Uterus (tissue), 4 donors: Measurements from ENCODE around the gene OGFR. TPM values are rescaled to one million over a fixed set of nuclear protein-coding genes. Genes with fewer than 3 reads are reported as not detected.
A peak's percentile ranks its signal among the peaks of the same experiment; 100 is the strongest.

Source experiments
- DNase-seq, 2 donors: peaks; one replicate each; pipeline ENCODE4 v3.0.0-alpha.2; 2019 to 2020
- H3K27ac ChIP-seq, 2 donors: fragments of 200-600 bp; sonication (generic); 1 replicate in 1 of 2; 2 replicates in 1 of 2; pipeline ENCODE4 v1.5.1; 2016 to 2018
- H3K27me3 ChIP-seq, 2 donors: fragments of 200-600 bp; sonication (generic); one replicate each; pipeline ENCODE4 v1.5.1; 2018 to 2019; ENCODE audit warnings: control low read depth in 1 of 2
- H3K36me3 ChIP-seq, 2 donors: fragments of 200-600 bp; sonication (generic); one replicate each; pipeline ENCODE4 v1.5.1; 2019; ENCODE audit warnings: control low read depth in 1 of 2
- H3K4me1 ChIP-seq, 2 donors: fragments of 200-600 bp; sonication (generic); one replicate each; pipeline ENCODE4 v1.5.1; 2018 to 2019; ENCODE audit warnings: control low read depth in 1 of 2
- H3K4me3 ChIP-seq, 2 donors: fragments of 200-600 bp; sonication (generic); 1 replicate in 1 of 2; 2 replicates in 1 of 2; pipeline ENCODE4 v1.5.1; 2018 to 2019; ENCODE audit warnings: mild to moderate bottlenecking in 1 of 2
- H3K9me3 ChIP-seq, 2 donors: fragments of 200-600 bp; sonication (generic); one replicate each; pipeline ENCODE4 v1.5.1; 2019; ENCODE audit warnings: control low read depth in 1 of 2
- POLR2A ChIP-seq, 2 donors: fragments of 450-650 bp; IDR thresholded peaks; one replicate each; pipeline ENCODE4 v1.6.1; 2016; ENCODE audit warnings: antibody characterized with exemption in 2 of 2, mild to moderate bottlenecking in 1 of 2, moderate library complexity in 1 of 2
- intact Hi-C: fragments of 100-400 bp; cut with DNase I; formaldehyde crosslinking; loops from one replicate; pipeline ENCODE4 v1.15.1; 2023; ENCODE audit warnings: low total_unique reads
- total RNA-seq, 4 donors: library from RNA; depleted of rRNA in 3 of 4; stranded (reverse); fragments of >200 nt in 3 of 4; gene quantifications; one replicate each; pipeline versions ENCODE4 v1.1.0 to v1.2.4, GENCODE V29; 2014 to 2023
- TF ChIP-seq, protein P1 (sequence below), 4 experiments: fragments of 200-600 bp in 2 of 4; fragments of 450-650 bp in 2 of 4; sonication (generic) in 2 of 4; IDR thresholded peaks; one replicate each; pipeline ENCODE4 v1.5.1; 2016 to 2019; ENCODE audit warnings: antibody characterized with exemption in 4 of 4, mild to moderate bottlenecking in 2 of 4, moderate library complexity in 1 of 4
- donor health status: DM: yes; HTN: yes; CAD: no.

Gene OGFR
- total RNA-seq, 4 donors from 2014 or later: 16.5 to 48.7 (median 31.2) TPM

- intact Hi-C loops: no loop called here
- no peaks in the 10 kb centered on the region for H3K36me3 ChIP-seq
- peak overlapping the region in 1 of 2 donors; percentile 37 for H3K27ac ChIP-seq
- H3K27me3 ChIP-seq: peaks cover 11 to 22% of the 10 kb centered on the region in 2 donors
- no peak for TF ChIP-seq POLR2A (IDR thresholded peaks at IDR 0.05)
- TF ChIP-seq, protein P1, sequence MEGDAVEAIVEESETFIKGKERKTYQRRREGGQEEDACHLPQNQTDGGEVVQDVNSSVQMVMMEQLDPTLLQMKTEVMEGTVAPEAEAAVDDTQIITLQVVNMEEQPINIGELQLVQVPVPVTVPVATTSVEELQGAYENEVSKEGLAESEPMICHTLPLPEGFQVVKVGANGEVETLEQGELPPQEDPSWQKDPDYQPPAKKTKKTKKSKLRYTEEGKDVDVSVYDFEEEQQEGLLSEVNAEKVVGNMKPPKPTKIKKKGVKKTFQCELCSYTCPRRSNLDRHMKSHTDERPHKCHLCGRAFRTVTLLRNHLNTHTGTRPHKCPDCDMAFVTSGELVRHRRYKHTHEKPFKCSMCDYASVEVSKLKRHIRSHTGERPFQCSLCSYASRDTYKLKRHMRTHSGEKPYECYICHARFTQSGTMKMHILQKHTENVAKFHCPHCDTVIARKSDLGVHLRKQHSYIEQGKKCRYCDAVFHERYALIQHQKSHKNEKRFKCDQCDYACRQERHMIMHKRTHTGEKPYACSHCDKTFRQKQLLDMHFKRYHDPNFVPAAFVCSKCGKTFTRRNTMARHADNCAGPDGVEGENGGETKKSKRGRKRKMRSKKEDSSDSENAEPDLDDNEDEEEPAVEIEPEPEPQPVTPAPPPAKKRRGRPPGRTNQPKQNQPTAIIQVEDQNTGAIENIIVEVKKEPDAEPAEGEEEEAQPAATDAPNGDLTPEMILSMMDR (IDR thresholded peaks at IDR 0.05): no peak
- peaks cover 0 to 38% of the 10 kb centered on the region in 2 donors for H3K4me1 ChIP-seq
- no peak overlapping the region for H3K4me3 ChIP-seq
- DNase-seq: peak in 1 of 2 donors; percentile 65
- no peaks in the 10 kb centered on the region for H3K9me3 ChIP-seq
Measured at GRCh38 chr20:62818592-62819493, 14.2 kb downstream of the OGFR start.

- H3K27ac ChIP-seq: peak overlapping the region in 1 of 2 donors; percentile 37
- H3K9me3 ChIP-seq: no peaks in the 10 kb centered on the region
- H3K27me3 ChIP-seq: peaks cover 11 to 22% of the 10 kb centered on the region in 2 donors
- no peaks in the 10 kb centered on the region for H3K36me3 ChIP-seq
- H3K4me3 ChIP-seq: no peak overlapping the region
- no peak for TF ChIP-seq POLR2A (IDR thresholded peaks at IDR 0.05)
- TF ChIP-seq, protein P1 (IDR thresholded peaks at IDR 0.05): no peak
- no peak for DNase-seq
- H3K4me1 ChIP-seq: peaks cover 7 to 42% of the 10 kb centered on the region in 2 donors
- intact Hi-C loops: no loop called here
Measured at GRCh38 chr20:62819494-62820174, 15.0 kb downstream of the OGFR start.

DNA sequence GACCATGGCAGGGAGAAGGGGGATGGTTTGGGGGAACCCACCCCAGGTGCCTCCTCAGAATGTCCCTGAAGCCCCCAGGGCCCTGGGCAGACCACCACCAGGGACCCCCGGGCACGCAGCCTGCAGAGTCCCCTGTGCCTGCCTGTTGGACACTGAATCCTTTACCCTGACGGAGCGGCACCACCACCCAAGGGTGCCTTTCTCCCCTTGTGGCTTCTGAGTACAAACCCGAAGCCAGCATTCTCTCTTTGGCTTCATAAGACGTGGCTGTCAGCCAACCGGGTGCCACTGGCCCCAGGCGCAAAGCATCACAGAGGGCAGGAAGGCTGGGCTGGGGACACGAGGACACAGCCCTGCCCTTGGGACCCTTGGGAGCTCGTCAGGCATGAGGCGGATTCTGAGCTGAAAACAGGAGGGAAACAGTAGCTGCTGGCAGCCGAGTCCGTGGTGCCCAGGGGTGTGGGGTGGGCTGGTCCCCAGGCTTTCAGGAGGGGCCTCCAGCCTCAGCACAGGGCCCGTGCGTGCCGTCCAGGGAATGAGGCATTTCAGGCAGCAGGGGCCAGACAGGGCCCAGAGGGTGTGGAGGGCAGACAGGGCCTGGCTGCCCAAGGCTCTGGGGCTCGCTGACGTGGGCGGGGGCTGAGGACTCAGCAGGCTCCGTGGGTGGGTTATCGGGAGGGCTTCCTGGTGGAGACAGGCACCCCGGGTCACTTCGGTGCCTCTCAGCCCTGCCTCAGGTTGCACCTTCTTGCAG is 15.8 kb downstream of the OGFR start:
- Histone ChIP-seq H3K36me3 (no peaks in the 10 kb centered on the region), H3K27me3 (peaks cover 7 to 16% of the 10 kb centered on the region in 2 donors), H3K4me1 (peaks cover 7 to 39% of the 10 kb centered on the region in 2 donors), H3K4me3 (no peak overlapping the region), H3K9me3 (no peaks in the 10 kb centered on the region), H3K27ac (no peak overlapping the region)
- intact Hi-C loops: no loop called here
- no peak for DNase-seq
- no peak for TF ChIP-seq POLR2A (IDR thresholded peaks at IDR 0.05)
- TF ChIP-seq, protein P1 (IDR thresholded peaks at IDR 0.05): no peak

GRCh38 chr20:62820962-62821725 is 16.5 kb downstream of the OGFR start:
- intact Hi-C loops: no loop called here
- H3K27me3 ChIP-seq: peaks cover 0 to 13% of the 10 kb centered on the region in 2 donors
- no peaks in the 10 kb centered on the region for H3K36me3 ChIP-seq
- no peaks in the 10 kb centered on the region for H3K9me3 ChIP-seq
- no peak for TF ChIP-seq POLR2A (IDR thresholded peaks at IDR 0.05)
- TF ChIP-seq, protein P1 (IDR thresholded peaks at IDR 0.05): no peak
- peaks cover 7 to 34% of the 10 kb centered on the region in 2 donors for H3K4me1 ChIP-seq
- H3K27ac ChIP-seq: no peak overlapping the region
- DNase-seq: no peak
- no peak overlapping the region for H3K4me3 ChIP-seq
